Endometrium (tissue), 2 donors: Measurements from ENCODE around the gene CBFA2T2.
"Not testable (repeated sequence)": the region's sequence is repeated elsewhere in the genome, so short reads cannot be mapped to it uniquely, and the experiment has no call there.

ENCODE experiments used
- FAIRE-seq: peaks from 2 replicates; lab custom pipeline; 2012; peaks lifted over from hg19 to GRCh38; lab: Jason Lieb, UNC
- donor health status: control.
- donor health status: control.

The CBFA2T2 gene

GRCh38 chr20:33506576-33506975 lies 16.7 kb downstream of the CBFA2T2 start:
- FAIRE-seq: no peak

DNA sequence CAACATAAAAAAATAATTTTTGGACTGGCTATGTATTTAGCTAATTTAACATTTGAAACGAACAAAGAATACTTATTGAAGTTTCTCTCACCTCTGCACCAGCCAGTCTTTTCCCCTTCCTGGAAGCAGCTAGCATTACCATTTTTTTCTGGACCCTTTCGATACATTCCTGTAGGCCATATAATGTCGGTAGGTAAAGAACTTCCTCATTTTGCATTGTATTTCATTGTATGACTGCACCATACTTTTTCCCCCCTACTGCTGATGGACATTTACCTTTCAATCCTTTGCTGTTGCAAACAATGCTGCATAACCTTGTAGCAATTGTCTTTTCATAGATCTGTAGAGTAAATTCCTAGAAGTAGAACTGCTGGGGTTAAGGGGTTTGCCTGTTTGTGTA lies 17.6 kb downstream of the CBFA2T2 start:
- no peak for FAIRE-seq

DNA sequence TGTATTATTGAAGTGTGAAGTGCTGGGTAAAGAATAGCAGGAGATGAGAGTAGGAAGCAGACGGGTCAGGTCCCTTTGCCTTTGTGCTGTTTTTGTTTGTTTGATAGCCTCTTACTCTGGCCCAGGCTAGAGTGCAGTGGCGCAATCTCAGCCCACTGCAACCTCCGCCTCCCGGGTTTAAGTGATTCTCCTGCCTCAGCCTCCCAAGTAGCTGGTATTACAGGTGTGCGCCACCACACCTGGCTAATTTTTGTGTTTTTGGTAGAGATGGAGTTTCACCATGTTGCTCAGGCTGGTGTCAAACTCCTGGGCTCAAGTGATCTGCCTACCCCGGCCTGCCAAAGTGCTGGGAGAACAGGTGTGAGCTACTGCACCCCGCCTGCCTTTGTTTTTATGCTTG lies 18.1 kb downstream of the CBFA2T2 start:
- FAIRE-seq: not testable (repeated sequence)

- FAIRE-seq: not testable (repeated sequence)
Observed at GRCh38 chr20:33509057-33509456, 19.2 kb downstream of the CBFA2T2 start.

GRCh38 chr20:33511876-33512275 lies 22.0 kb downstream of the CBFA2T2 start:
- FAIRE-seq: not testable (repeated sequence)

- FAIRE-seq: no peak
Observed at GRCh38 chr20:33515569-33516216, 25.8 kb downstream of the CBFA2T2 start.

GRCh38 chr20:33516882-33517281 lies 27.0 kb downstream of the CBFA2T2 start:
- FAIRE-seq: no peak

DNA sequence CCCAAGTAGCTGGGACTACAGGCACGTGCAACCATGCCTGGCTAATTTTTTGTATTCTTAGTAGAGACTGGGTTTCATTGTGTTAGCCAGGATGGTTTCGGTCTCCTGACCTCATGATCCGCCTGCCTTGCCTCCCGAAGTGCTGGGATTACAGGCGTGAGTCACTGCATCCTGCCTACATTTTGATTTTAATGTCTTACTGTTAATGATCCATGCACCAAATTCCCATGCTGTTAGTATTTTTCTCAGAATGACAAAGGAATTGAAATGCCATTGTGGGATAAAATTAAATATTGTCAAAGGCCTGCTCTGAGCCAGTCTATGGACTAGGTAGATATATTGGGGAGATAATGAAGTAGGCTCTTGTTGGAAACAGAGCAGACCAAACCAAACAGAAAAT lies 28.2 kb downstream of the CBFA2T2 start:
- no peak for FAIRE-seq

DNA sequence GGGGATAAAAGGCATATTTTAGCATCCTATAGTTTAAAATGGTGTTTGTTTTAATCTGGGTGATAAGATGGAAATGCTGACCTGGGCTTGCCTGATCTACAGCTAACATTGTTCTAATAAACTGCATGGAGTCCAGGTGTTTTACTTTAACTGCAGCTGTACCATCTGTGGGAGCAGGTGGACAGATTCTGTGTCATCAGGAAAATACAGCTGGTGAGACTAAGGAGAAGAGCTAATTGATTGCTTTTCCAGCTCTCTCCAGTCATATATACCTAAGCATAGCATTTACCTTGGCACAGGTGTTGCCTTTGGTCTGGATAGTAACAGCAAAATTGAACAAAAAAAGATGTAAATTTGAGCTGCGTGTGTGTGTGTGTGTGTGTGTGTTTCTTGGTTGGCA lies 31.6 kb downstream of the CBFA2T2 start:
- no peak for FAIRE-seq

DNA sequence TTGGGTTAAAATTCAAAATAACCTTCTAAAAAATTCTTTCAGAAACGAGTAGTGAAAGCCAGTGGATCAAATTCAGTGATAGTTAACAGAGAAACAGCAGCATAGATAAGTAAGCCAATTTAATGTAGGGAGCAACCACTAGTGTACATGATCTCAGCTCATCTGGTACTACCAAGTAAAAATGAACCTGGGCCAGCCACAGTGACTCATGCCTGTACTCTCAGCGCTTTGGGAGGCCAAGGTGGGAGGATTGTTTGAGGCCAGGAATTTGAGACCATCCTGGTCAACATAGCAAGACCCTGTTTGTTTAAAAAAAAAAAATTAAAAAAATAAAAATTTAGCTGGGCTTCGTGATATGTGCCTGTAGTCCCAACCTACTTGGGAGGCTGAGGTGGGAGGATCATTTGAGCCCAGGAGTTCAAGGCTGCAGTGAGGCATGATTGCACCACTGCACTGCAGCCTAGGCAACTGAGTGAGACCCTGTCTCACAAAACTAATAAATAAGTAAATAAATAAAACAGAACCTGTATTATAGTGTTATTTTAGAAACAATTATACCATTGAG lies 32.4 kb downstream of the CBFA2T2 start:
- no peak for FAIRE-seq

DNA sequence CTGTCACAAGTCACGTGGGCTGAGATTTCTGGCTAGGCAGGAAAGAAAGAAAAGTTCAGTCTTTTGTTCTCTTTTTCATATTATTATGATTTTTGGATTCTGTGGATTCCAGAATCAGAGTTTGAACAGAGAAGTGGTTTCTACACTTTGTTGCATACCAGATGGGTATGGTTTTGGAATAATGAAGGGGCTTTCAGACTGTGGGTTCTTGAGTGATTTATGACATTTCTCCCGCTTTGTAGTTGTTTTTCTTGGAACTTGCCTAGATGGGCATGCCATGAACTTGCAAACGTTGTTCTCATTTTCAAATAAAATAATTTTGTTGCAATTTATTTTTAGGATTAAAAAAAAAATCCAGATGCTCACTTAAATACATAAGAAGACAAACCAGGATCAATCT lies 34.4 kb downstream of the CBFA2T2 start:
- FAIRE-seq: no peak

GRCh38 chr20:33526769-33527168 lies 36.9 kb downstream of the CBFA2T2 start:
- FAIRE-seq: no peak

GRCh38 chr20:33531047-33531877 lies 41.4 kb downstream of the CBFA2T2 start:
- FAIRE-seq: no peak

DNA sequence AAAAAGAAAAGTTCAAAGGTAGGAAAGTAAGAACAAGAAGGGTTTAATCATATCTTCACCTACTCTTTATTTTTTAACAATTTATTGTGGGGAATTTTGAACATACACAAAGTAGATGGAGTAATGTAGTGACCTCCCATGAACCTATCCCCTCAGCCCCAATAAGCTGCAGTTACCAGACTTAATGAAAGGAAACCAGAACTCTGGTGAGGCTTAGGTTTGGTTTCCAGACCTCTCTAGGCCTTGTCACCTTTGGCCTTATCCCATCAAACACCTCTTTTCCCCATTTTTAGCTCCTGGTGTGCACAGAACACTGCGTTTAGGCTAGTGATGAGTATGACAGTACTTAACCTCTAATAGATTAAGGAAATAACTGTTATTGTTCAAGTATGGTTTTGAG lies 42.0 kb downstream of the CBFA2T2 start:
- no peak for FAIRE-seq

- FAIRE-seq: no peak
Observed at GRCh38 chr20:33532753-33533459, 43.0 kb downstream of the CBFA2T2 start.

- not testable (repeated sequence) for FAIRE-seq
Observed at GRCh38 chr20:33535717-33536116, 45.8 kb downstream of the CBFA2T2 start.

- FAIRE-seq: no peak
Observed at GRCh38 chr20:33537608-33538007, 47.7 kb downstream of the CBFA2T2 start.

DNA sequence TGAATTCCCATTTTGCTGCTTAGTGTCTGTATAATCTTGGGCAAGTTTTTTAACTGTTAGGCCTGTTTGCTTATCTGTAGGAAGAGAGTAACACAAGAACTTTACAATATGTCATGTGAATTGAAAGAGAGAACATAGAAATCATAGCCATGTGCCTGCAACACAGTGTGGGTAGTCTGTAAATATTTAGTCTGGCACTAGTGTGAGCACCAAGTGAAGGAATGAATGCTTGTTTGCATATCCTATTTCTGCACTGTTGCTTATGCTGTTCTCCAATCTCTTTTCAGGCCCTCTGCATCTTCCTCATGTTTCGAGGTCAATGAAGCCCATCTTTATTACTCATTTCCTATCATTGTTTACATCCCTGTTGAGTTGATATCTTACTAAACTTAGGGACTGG lies 49.2 kb downstream of the CBFA2T2 start:
- FAIRE-seq: no peak

GRCh38 chr20:33540427-33540826 lies 50.5 kb downstream of the CBFA2T2 start:
- no peak for FAIRE-seq

DNA sequence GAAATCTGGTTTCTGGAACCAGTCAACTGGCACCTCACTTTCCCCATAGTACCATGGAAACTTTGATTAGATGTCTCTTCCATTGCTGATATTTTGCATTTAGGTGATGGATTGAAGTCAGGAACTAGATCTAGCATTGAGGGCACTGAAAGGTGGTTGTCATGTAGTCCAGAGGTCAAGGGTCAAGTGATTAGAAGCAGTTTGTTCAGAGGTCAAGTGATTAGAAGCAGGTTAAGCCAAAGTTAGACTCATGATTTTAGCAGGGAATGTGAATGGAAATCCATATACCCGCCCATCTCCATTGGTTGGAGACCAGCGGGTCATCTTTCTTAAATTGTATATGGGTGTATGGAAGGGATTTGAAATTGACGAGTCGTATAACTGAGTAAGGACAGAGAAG lies 51.2 kb downstream of the CBFA2T2 start:
- FAIRE-seq: no peak

DNA sequence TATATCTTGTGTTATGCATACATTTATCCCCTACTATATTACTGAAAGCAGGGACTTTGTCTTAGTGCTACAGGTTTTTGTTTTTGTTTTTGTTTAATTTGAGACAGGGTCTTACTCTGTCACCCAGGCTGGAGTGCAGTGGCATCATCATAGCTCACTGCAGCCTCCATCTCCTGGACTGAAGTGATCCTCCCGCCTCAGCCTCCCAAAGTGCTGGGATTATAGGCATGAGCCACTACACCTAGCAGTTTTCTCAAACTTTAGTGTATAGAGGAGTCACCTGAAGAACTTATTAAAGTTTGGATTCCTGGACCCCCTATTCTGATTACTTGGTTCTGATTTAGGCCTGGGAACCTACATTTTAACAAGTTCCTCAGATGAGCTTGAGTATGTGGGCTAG lies 51.9 kb downstream of the CBFA2T2 start:
- no peak for FAIRE-seq

GRCh38 chr20:33545763-33546162 lies 55.9 kb downstream of the CBFA2T2 start:
- no peak for FAIRE-seq
